ENCODE results near the gene LINGO1.

GRCh38 chr15:77572186-77572585 is 60.5 kb downstream of the LINGO1 start:
- TF ChIP-seq POLR2A (IDR thresholded peaks at IDR 0.05) = no peak
- TF ChIP-seq CTCF (IDR thresholded peaks at IDR 0.05) = no peak

All from thyroid gland (tissue), 4 donors.